Activated naive CD8-positive, alpha-beta T cell treated with anti-CD3 and anti-CD28 coated beads, Interleukin-2, amount 10 ng/mL, durations not matched to agents 7 days and 5 days (primary cell): ENCODE measurements around the gene GALNT15. TPM values are rescaled to one million over a fixed set of nuclear protein-coding genes. Genes with fewer than 3 reads are reported as not detected.

ENCODE experiments used
- total RNA-seq, 2 experiments: library from RNA; stranded (reverse); gene quantifications; one replicate each; pipeline ENCODE4 v1.2.3, GENCODE V29; 2021

The GALNT15 gene
- total RNA-seq, 2 experiments from 2014 or later = not detected

Other genes with a start within 250 kb of the GALNT15 start
- gene DPH3, start 90.3 kb downstream of the GALNT15 start, total RNA-seq = 10 to 100 TPM; 12.1 to 14.9 TPM
- gene OXNAD1, start 90.5 kb downstream of the GALNT15 start, total RNA-seq = 10 to 100 TPM; 76.8 to 77.1 TPM